ENCODE measurements around the gene SHB. TPM values are rescaled to one million over a fixed set of nuclear protein-coding genes. Genes with fewer than 3 reads are reported as not detected.
A peak's percentile ranks its signal among the peaks of the same experiment; 100 is the strongest.
"Not testable (repeated sequence)": the region's sequence is repeated elsewhere in the genome, so short reads cannot be mapped to it uniquely, and the experiment has no call there.

SHB gene
- total RNA-seq, 1 experiment from 2014 or later = 23.8 TPM

DNA sequence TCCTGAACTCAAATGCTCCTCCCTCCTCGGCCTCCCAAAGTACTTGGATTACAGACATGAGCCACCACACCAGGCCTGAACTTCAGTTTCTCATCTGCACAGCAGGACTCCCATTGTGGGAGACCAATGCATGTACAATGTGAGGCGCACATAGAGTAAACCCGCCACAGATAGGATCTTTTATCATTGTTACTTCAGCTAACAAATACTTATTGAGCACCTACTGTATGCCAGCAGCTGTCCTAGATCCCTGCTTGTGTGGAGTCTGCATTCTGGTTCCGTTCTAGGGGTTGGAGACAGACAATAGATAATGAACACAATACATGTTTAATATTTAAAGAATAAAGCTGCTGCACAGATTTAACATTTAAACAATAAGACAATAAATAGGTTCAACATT, 158.8 kb downstream of the SHB start:
- Histone ChIP-seq H3K27ac (no peak overlapping the region), H3K36me3 (ENCODE audit: low read depth) (no peaks in the 10 kb centered on the region), H3K4me3 (no peak overlapping the region), H3K79me2 (ENCODE audit: low read depth) (no peaks in the 10 kb centered on the region), H3K4me1 (replicated peaks; ENCODE audit: insufficient read depth) (peaks cover 19% of the 10 kb centered on the region), H2AFZ (no peak overlapping the region), H3F3A (ENCODE audit: insufficient read depth, low read depth) (peaks cover 23% of the 10 kb centered on the region; the same call in 1 of the 2 replicates), H3K4me2 (no peak overlapping the region), H4K20me1 (ENCODE audit: insufficient read depth) (no peaks in the 10 kb centered on the region), H3K27me3 (ENCODE audit: insufficient read depth, low read depth) (no peaks in the 10 kb centered on the region), H3K9me3 (ENCODE audit: insufficient read depth, low read depth) (no peaks in the 10 kb centered on the region), H3K9me2 (ENCODE audit: insufficient read depth) (no peaks in the 10 kb centered on the region)
- no peak for DNase-seq
- ChIA-PET POLR2A (ENCODE audit: unreplicated experiment) (interaction anchor here (0.6 kb wide), 1 partner anchor 435 kb away, joined by 4 read pairs; no protein-coding TSS in a partner anchor), CTCF (interaction anchor here (0.7 kb wide), 1 partner anchor 354 kb away, joined by 6 read pairs; no protein-coding TSS in a partner anchor)
- no TSS peak for BruUV-seq (replicated peaks)
- TF ChIP-seq EZH2 (IDR thresholded peaks at IDR 0.05; ENCODE audit: low read depth) = no peak
- TF ChIP-seq, protein P1, sequence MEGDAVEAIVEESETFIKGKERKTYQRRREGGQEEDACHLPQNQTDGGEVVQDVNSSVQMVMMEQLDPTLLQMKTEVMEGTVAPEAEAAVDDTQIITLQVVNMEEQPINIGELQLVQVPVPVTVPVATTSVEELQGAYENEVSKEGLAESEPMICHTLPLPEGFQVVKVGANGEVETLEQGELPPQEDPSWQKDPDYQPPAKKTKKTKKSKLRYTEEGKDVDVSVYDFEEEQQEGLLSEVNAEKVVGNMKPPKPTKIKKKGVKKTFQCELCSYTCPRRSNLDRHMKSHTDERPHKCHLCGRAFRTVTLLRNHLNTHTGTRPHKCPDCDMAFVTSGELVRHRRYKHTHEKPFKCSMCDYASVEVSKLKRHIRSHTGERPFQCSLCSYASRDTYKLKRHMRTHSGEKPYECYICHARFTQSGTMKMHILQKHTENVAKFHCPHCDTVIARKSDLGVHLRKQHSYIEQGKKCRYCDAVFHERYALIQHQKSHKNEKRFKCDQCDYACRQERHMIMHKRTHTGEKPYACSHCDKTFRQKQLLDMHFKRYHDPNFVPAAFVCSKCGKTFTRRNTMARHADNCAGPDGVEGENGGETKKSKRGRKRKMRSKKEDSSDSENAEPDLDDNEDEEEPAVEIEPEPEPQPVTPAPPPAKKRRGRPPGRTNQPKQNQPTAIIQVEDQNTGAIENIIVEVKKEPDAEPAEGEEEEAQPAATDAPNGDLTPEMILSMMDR (conservative IDR thresholded peaks at IDR 0.05) = no peak
- intact Hi-C loops (cut with micrococcal nuclease; ENCODE audit: unreplicated experiment) = loop anchor here (5.0 kb wide), 2 partner anchors 42 to 257 kb away; no protein-coding TSS in a partner anchor

DNA sequence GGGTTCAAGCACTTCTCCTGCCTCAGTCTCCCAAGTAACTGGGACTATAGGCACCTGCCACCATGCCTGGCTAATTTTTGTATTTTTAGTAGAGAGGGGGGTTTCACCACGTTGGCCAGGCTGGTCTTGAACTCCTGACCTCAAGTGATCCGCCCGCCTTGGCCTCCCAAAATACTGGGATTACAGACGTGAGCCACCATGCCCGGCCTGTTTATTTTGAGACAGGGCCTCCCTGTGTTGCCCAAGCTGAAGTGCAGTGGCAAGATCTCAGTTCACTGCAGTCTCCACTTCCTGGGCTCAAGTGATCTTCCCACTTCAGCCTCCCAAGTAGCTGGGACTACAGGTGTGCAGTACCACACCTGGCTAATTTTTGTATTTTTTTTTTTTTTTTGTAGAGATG, 159.2 kb downstream of the SHB start:
- CTCF ChIA-PET; DNase-seq; H4K20me1 ChIP-seq (ENCODE audit: insufficient read depth); H2AFZ ChIP-seq; H3K36me3 ChIP-seq (ENCODE audit: low read depth); POLR2A ChIA-PET (ENCODE audit: unreplicated experiment); BruUV-seq (replicated peaks); H3K4me2 ChIP-seq; H3K27me3 ChIP-seq (ENCODE audit: insufficient read depth, low read depth); H3K79me2 ChIP-seq (ENCODE audit: low read depth); H3K4me3 ChIP-seq; H3K9me2 ChIP-seq (ENCODE audit: insufficient read depth); H3K9me3 ChIP-seq (ENCODE audit: insufficient read depth, low read depth); H3K27ac ChIP-seq: not testable (repeated sequence)
- Histone ChIP-seq H3K4me1 (replicated peaks; ENCODE audit: insufficient read depth) (peaks cover 19% of the 10 kb centered on the region), H3F3A (ENCODE audit: insufficient read depth, low read depth) (peaks cover 23% of the 10 kb centered on the region; the same call in 1 of the 2 replicates)
- intact Hi-C loops (cut with micrococcal nuclease; ENCODE audit: unreplicated experiment) = loop anchor here (5.0 to 10.0 kb wide), 3 partner anchors 42 to 425 kb away; partner anchors contain the start of gene POLR1E

DNA sequence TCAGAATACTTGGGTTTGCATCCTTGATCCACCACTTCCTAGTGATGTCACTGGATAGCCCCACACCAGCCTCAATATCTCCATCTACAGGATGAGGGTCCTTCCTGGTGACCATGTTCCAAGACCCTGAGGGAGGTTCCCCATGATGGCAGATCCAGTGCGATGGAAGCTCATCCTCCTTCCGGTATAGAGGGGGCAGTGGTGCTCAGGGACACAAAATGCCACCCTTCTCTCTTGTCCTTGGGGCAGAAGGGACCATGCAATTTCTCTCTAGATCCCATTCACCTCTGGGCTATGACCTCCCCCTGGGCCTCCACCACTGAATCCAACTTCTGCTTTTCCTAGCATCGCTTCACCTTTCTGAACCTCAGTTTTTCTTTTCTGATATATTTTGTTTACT, 159.7 kb downstream of the SHB start:
- ChIA-PET CTCF (no interaction called here), POLR2A (ENCODE audit: unreplicated experiment) (no interaction called here)
- Histone ChIP-seq H3F3A (ENCODE audit: insufficient read depth, low read depth) (peaks cover 23% of the 10 kb centered on the region; the same call in 1 of the 2 replicates), H4K20me1 (ENCODE audit: insufficient read depth) (no peaks in the 10 kb centered on the region), H2AFZ (no peak overlapping the region), H3K4me2 (peak overlapping the region; percentile 42), H3K79me2 (ENCODE audit: low read depth) (no peaks in the 10 kb centered on the region), H3K4me3 (no peak overlapping the region), H3K4me1 (replicated peaks; ENCODE audit: insufficient read depth) (peaks cover 19% of the 10 kb centered on the region), H3K36me3 (ENCODE audit: low read depth) (no peaks in the 10 kb centered on the region), H3K9me2 (ENCODE audit: insufficient read depth) (no peaks in the 10 kb centered on the region), H3K27ac (peak overlapping the region; percentile 32; the same call in 1 of the 2 replicates), H3K27me3 (ENCODE audit: insufficient read depth, low read depth) (no peaks in the 10 kb centered on the region), H3K9me3 (ENCODE audit: insufficient read depth, low read depth) (no peaks in the 10 kb centered on the region)
- intact Hi-C loops (cut with micrococcal nuclease; ENCODE audit: unreplicated experiment) = loop anchor here (10.0 kb wide), 1 partner anchor 425 kb away; the partner anchor contains the start of gene POLR1E
- no peak for DNase-seq
- TF ChIP-seq, protein P1 (conservative IDR thresholded peaks at IDR 0.05) = no peak
- TF ChIP-seq EZH2 (IDR thresholded peaks at IDR 0.05; ENCODE audit: low read depth) = no peak
- no TSS peak for BruUV-seq (replicated peaks)
